GM23338 (cell line): Measurements from ENCODE around the gene CDC42BPA. TPM values are rescaled to one million over a fixed set of nuclear protein-coding genes. Genes with fewer than 3 reads are reported as not detected.

Experiments used
- ATAC-seq: fragments of 200-7000 bp; cut with Tn5 transposase; 3 replicates; pipeline ENCODE4 v1.9.1; 2020
- DNase-seq: peaks from one replicate; pipeline ENCODE4 v3.0.0-alpha.2; 2015; ENCODE audit warnings: low spot score
- H2AFZ ChIP-seq: fragments of 200-600 bp; sonication (generic); 2 replicates; pipeline ENCODE4 v1.8.0; 2016; ENCODE audit warnings: antibody characterized with exemption, mild to moderate bottlenecking, moderate library complexity
- H3F3A ChIP-seq: fragments of 200-600 bp; sonication (generic); replicated peaks from 2 replicates; pipeline ENCODE4 v1.8.0; 2017; ENCODE audit warnings: antibody characterized with exemption, mixed run types, low read depth
- H3K27ac ChIP-seq: fragments of 200-600 bp; sonication (generic); 2 replicates; pipeline ENCODE4 v1.6.1; 2016; ENCODE audit warnings: low read depth
- H3K27me3 ChIP-seq: fragments of 200-600 bp; sonication (generic); 2 replicates; pipeline ENCODE4 v1.8.0; 2016; ENCODE audit warnings: mild to moderate bottlenecking, mixed run types, moderate library complexity; ENCODE audit not compliant: insufficient read depth
- H3K36me3 ChIP-seq: fragments of 200-600 bp; sonication (generic); 2 replicates; pipeline ENCODE4 v1.8.0; 2016; ENCODE audit warnings: mild to moderate bottlenecking; ENCODE audit not compliant: insufficient read depth
- H3K4me1 ChIP-seq: fragments of 200-600 bp; sonication (generic); 2 replicates; pipeline ENCODE4 v1.8.0; 2016; ENCODE audit warnings: mild to moderate bottlenecking, moderate library complexity; ENCODE audit not compliant: insufficient read depth
- H3K4me2 ChIP-seq: fragments of 200-600 bp; sonication (generic); 2 replicates; pipeline ENCODE4 v1.7.1; 2017; ENCODE audit warnings: mixed run types
- H3K4me3 ChIP-seq: fragments of 200-600 bp; sonication (generic); 2 replicates; pipeline ENCODE4 v1.6.1; 2016; ENCODE audit warnings: mixed run types
- H3K79me2 ChIP-seq: fragments of 200-600 bp; sonication (generic); replicated peaks from 2 replicates; pipeline ENCODE4 v1.8.0; 2017; ENCODE audit warnings: mild to moderate bottlenecking; ENCODE audit not compliant: insufficient read depth
- H3K9me2 ChIP-seq: fragments of 200-600 bp; sonication (generic); 2 replicates; pipeline ENCODE4 v1.8.0; 2017; ENCODE audit not compliant: insufficient read depth
- H4K20me1 ChIP-seq: fragments of 200-600 bp; sonication (generic); replicated peaks from 2 replicates; pipeline ENCODE4 v1.8.0; 2017; ENCODE audit warnings: mild to moderate bottlenecking; ENCODE audit not compliant: insufficient read depth
- H3K27ac Mint-ChIP-seq: 2 replicates; pipeline ENCODE4 v1.8.0; 2020; ENCODE audit warnings: inconsistent platforms, mild to moderate bottlenecking, moderate library complexity, mixed read lengths
- H3K27me3 Mint-ChIP-seq: 3 replicates; pipeline ENCODE4 v1.8.0; 2022; ENCODE audit warnings: low read depth, mild to moderate bottlenecking, moderate library complexity, mixed read lengths, inconsistent platforms; ENCODE audit not compliant: insufficient read depth, poor library complexity
- H3K36me3 Mint-ChIP-seq: 3 replicates; pipeline ENCODE4 v1.8.0; 2021; ENCODE audit warnings: low read depth, mild to moderate bottlenecking, inconsistent platforms, moderate library complexity, mixed read lengths
- H3K4me1 Mint-ChIP-seq: 3 replicates; pipeline ENCODE4 v1.8.0; 2020; ENCODE audit warnings: mild to moderate bottlenecking, inconsistent platforms, mixed read lengths
- H3K4me3 Mint-ChIP-seq: 3 replicates; pipeline ENCODE4 v1.8.0; 2021; ENCODE audit warnings: moderate library complexity, mild to moderate bottlenecking, inconsistent platforms, mixed read lengths
- H3K9me3 Mint-ChIP-seq: 3 replicates; pipeline ENCODE4 v1.8.0; 2020; ENCODE audit warnings: moderate library complexity, mild to moderate bottlenecking, inconsistent platforms, mixed read lengths
- CREB1 ChIP-seq: fragments of 250-450 bp; sonication (Bioruptor Pico); IDR thresholded peaks from 2 replicates; pipeline ENCODE4 v1.5.0; 2020; ENCODE audit warnings: low read depth, mild to moderate bottlenecking, moderate library complexity
- CTCF ChIP-seq, 2 experiments: fragments of 200-600 bp in 1 of 2; sonication (generic) in 1 of 2; conservative IDR thresholded peaks; 2 replicates each; pipeline versions ENCODE4 v1.5.1 to v1.6.1; 2016 to 2017; ENCODE audit warnings: antibody characterized with exemption in 2 of 2, low read depth in 2 of 2, mild to moderate bottlenecking in 2 of 2, moderate library complexity in 1 of 2
- ETS1 ChIP-seq: IDR thresholded peaks from 2 replicates; pipeline ENCODE4 v1.6.1; 2016; ENCODE audit warnings: antibody characterized with exemption
- EZH2 ChIP-seq: fragments of 200-600 bp; sonication (generic); IDR thresholded peaks from one replicate; pipeline ENCODE4 v1.8.0; 2017; ENCODE audit warnings: antibody characterized with exemption, mild to moderate bottlenecking, low read depth; ENCODE audit not compliant: unreplicated experiment
- EZH2phosphoT487 ChIP-seq: fragments of 200-600 bp; sonication (generic); IDR thresholded peaks from one replicate; pipeline ENCODE4 v1.8.1; 2018; ENCODE audit warnings: antibody characterized with exemption; ENCODE audit not compliant: unreplicated experiment
- JUNB ChIP-seq: IDR thresholded peaks from one replicate; pipeline ENCODE4 v1.6.1; 2016; ENCODE audit warnings: antibody characterized with exemption; ENCODE audit not compliant: unreplicated experiment
- NANOG ChIP-seq: IDR thresholded peaks from 2 replicates; pipeline ENCODE4 v1.6.1; 2016; ENCODE audit warnings: antibody characterized with exemption, borderline replicate concordance
- POLR2AphosphoS5 ChIP-seq: IDR thresholded peaks from 2 replicates; pipeline ENCODE4 v1.6.1; 2016; ENCODE audit warnings: antibody characterized with exemption, low read depth
- REST ChIP-seq: IDR thresholded peaks from one replicate; pipeline ENCODE4 v1.6.1; 2018; ENCODE audit warnings: antibody characterized with exemption; ENCODE audit not compliant: unreplicated experiment
- STAT1 ChIP-seq: IDR thresholded peaks from one replicate; pipeline ENCODE4 v1.6.1; 2016; ENCODE audit warnings: antibody characterized with exemption; ENCODE audit not compliant: unreplicated experiment
- ZNF114 ChIP-seq: fragments of 250-450 bp; sonication (Bioruptor Pico); IDR thresholded peaks from 2 replicates; pipeline ENCODE4 v1.5.0; 2020; ENCODE audit warnings: mild to moderate bottlenecking, moderate library complexity
- ZNF331 ChIP-seq: fragments of 250-450 bp; sonication (Bioruptor Pico); IDR thresholded peaks from 2 replicates; pipeline ENCODE4 v1.5.0; 2020; ENCODE audit warnings: low read depth, mild to moderate bottlenecking, moderate library complexity
- polyA plus RNA-seq: library from polyadenylated mRNA; unstranded; fragments of >200 nt; fragmentation: Nextera tagmentation; extraction: Ambion mirVana; gene quantifications from 2 replicates; pipeline ENCODE4 v1.2.1, GENCODE V29; 2016
- total RNA-seq: library from RNA; depleted of rRNA; stranded (reverse); fragments of >200 nt; shearing (Covaris generic); gene quantifications from 2 replicates; pipeline ENCODE4 v1.2.3, GENCODE V29; 2014

CDC42BPA gene
- total and polyA plus RNA-seq, 2 experiments from 2014 or later: 17.7 to 40.1 TPM

- Histone ChIP-seq H3K9me2 (no peaks in the 10 kb centered on the region), H3K4me2 (no peak overlapping the region), H3K4me1 (no peaks in the 10 kb centered on the region), H3K36me3 (no peaks in the 10 kb centered on the region), H3K4me3 (no peak overlapping the region), H2AFZ (no peak overlapping the region), H3F3A (no peaks in the 10 kb centered on the region), H4K20me1 (no peaks in the 10 kb centered on the region), H3K27me3 (no peaks in the 10 kb centered on the region), H3K79me2 (no peaks in the 10 kb centered on the region), H3K27ac (no peak overlapping the region)
- Mint-ChIP-seq H3K27me3 (peaks cover 1% of the 10 kb centered on the region), H3K4me1 (no peaks in the 10 kb centered on the region), H3K4me3 (no peak overlapping the region), H3K9me3 (peaks cover 11% of the 10 kb centered on the region), H3K36me3 (peaks cover 5% of the 10 kb centered on the region; the same call in 1 of the 3 replicates), H3K27ac (no peak overlapping the region)
- DNase-seq (no peak), ATAC-seq (no peak)
- TF ChIP-seq EZH2phosphoT487 (no peak), JUNB (no peak), STAT1 (no peak), CREB1 (CRISPR knock-in tag) (no peak), ETS1 (no peak), CTCF (conservative IDR thresholded peaks at IDR 0.05; ENCODE audit: low read depth in 2 of 2) (no peak), EZH2 (no peak), REST (no peak), ZNF331 (no peak), ZNF114 (CRISPR knock-in tag) (no peak), NANOG (no peak), POLR2AphosphoS5 (no peak)
Measured at GRCh38 chr1:227343727-227344551, 25.6 kb upstream of the CDC42BPA start.
